PC-3 (cell line): ENCODE results near the gene GULP1. TPM values are rescaled to one million over a fixed set of nuclear protein-coding genes. Genes with fewer than 3 reads are reported as not detected.
"Not testable (repeated sequence)": the region's sequence is repeated elsewhere in the genome, so short reads cannot be mapped to it uniquely, and the experiment has no call there.

Source experiments
- ATAC-seq: fragments of 200-7000 bp; cut with Tn5 transposase; 2 replicates; pipeline ENCODE4 v1.9.1; 2020; ENCODE audit warnings: mild to moderate bottlenecking, moderate library complexity
- BruUV-seq: library from RNA; stranded (reverse); fragments of 400-500 nt; replicated peaks from 2 replicates; lab custom pipeline; 2021; lab: Mats Ljungman, UMichigan
- CTCF ChIA-PET: fragments of 300-600 bp; sonication (Branson Sonifier 250); formaldehyde crosslinking; loops from one replicate; lab custom pipeline; 2022; ENCODE audit warnings: antibody characterized with exemption; lab: Charles Lee
- POLR2A ChIA-PET: fragments of 300-600 bp; sonication (Branson Sonifier 250); formaldehyde crosslinking; loops from one replicate; lab custom pipeline; 2022; ENCODE audit warnings: antibody characterized with exemption; ENCODE audit not compliant: unreplicated experiment; lab: Charles Lee
- DNase-seq: peaks from one replicate; pipeline ENCODE4 v3.0.0-alpha.2; 2015
- H2AFZ ChIP-seq: fragments of 300-600 bp; sonication (generic); 2 replicates; pipeline ENCODE4 v1.6.0; 2016; ENCODE audit warnings: antibody characterized with exemption, low read length
- H3F3A ChIP-seq: fragments of 300-600 bp; sonication (generic); one replicate; pipeline ENCODE4 v1.6.0; 2017; ENCODE audit warnings: antibody characterized with exemption, low read length, control low read depth, mild to moderate bottlenecking; ENCODE audit not compliant: unreplicated experiment
- H3K27ac ChIP-seq: fragments of 300-600 bp; sonication (generic); 2 replicates; pipeline ENCODE4 v1.5.1; 2016; ENCODE audit warnings: mild to moderate bottlenecking, low read length
- H3K27me3 ChIP-seq: fragments of 300-600 bp; sonication (generic); 2 replicates; pipeline ENCODE4 v1.6.1; 2016; ENCODE audit warnings: low read length, mixed read lengths
- H3K36me3 ChIP-seq: fragments of 300-600 bp; sonication (generic); 2 replicates; pipeline ENCODE4 v1.6.1; 2016; ENCODE audit warnings: low read depth, mixed run types, low read length, mixed read lengths
- H3K4me1 ChIP-seq: fragments of 300-600 bp; sonication (generic); 2 replicates; pipeline ENCODE4 v1.5.1; 2016; ENCODE audit warnings: low read length; ENCODE audit not compliant: insufficient read depth
- H3K4me2 ChIP-seq: fragments of 300-600 bp; sonication (generic); 2 replicates; pipeline ENCODE4 v1.6.0; 2016; ENCODE audit warnings: low read length
- H3K4me3 ChIP-seq: fragments of 300-600 bp; sonication (generic); 2 replicates; pipeline ENCODE4 v1.5.1; 2016; ENCODE audit warnings: mild to moderate bottlenecking, low read length, mixed read lengths
- H3K79me2 ChIP-seq: fragments of 300-600 bp; sonication (generic); 2 replicates; pipeline ENCODE4 v1.6.1; 2017; ENCODE audit warnings: low read length, mixed read lengths
- H3K9ac ChIP-seq: fragments of 300-600 bp; sonication (generic); 2 replicates; pipeline ENCODE4 v1.6.0; 2016; ENCODE audit warnings: mild to moderate bottlenecking, low read length
- H3K9me2 ChIP-seq: fragments of 300-600 bp; sonication (generic); replicated peaks from 2 replicates; pipeline ENCODE4 v1.6.1; 2016; ENCODE audit warnings: mixed run types, low read length, mixed read lengths
- H3K9me3 ChIP-seq: fragments of 300-600 bp; sonication (generic); 2 replicates; pipeline ENCODE4 v1.6.1; 2016; ENCODE audit warnings: low read length, mixed read lengths
- H4K20me1 ChIP-seq: fragments of 300-600 bp; sonication (generic); 2 replicates; pipeline ENCODE4 v1.6.1; 2016; ENCODE audit warnings: low read length, mixed read lengths
- CTCF ChIP-seq: fragments of 300-600 bp; sonication (generic); conservative IDR thresholded peaks from 2 replicates; pipeline ENCODE4 v1.5.1; 2017; ENCODE audit warnings: antibody characterized with exemption, low read depth, mild to moderate bottlenecking, low read length
- EZH2 ChIP-seq: fragments of 300-600 bp; sonication (generic); IDR thresholded peaks from one replicate; pipeline ENCODE4 v1.6.1; 2017; ENCODE audit warnings: antibody characterized with exemption, mild to moderate bottlenecking, low read length; ENCODE audit not compliant: unreplicated experiment
- EZH2phosphoT487 ChIP-seq: fragments of 300-600 bp; sonication (generic); IDR thresholded peaks from 2 replicates; pipeline ENCODE4 v1.6.1; 2018; ENCODE audit warnings: mild to moderate bottlenecking, antibody characterized with exemption, low read length, borderline replicate concordance
- intact Hi-C: fragments of 100-400 bp; cut with micrococcal nuclease; formaldehyde crosslinking; loops from 2 replicates; pipeline ENCODE4 v1.9.0; 2023
- total RNA-seq: library from RNA; depleted of rRNA; stranded (reverse); fragments of >200 nt; gene quantifications from 2 replicates; pipeline ENCODE4 v1.2.3, GENCODE V29; 2014

Gene GULP1
- total RNA-seq, 1 experiment from 2014 or later, result 25.5 TPM

- ChIA-PET POLR2A (no interaction called here), CTCF (no interaction called here)
- Histone ChIP-seq H3K27me3 (no peaks in the 10 kb centered on the region), H3K36me3 (no peaks in the 10 kb centered on the region), H3K27ac (no peak overlapping the region), H3F3A (no peaks in the 10 kb centered on the region), H3K4me1 (no peaks in the 10 kb centered on the region), H3K79me2 (no peaks in the 10 kb centered on the region), H3K9ac (no peak overlapping the region), H3K4me3 (no peak overlapping the region), H2AFZ (no peak overlapping the region), H4K20me1 (no peaks in the 10 kb centered on the region), H3K4me2 (no peak overlapping the region), H3K9me3 (no peaks in the 10 kb centered on the region), H3K9me2 (no peaks in the 10 kb centered on the region)
- intact Hi-C loops, result no loop called here
- ATAC-seq (no peak), DNase-seq (no peak)
- BruUV-seq, result no TSS peak
- TF ChIP-seq EZH2 (no peak), EZH2phosphoT487 (no peak), CTCF (no peak)
Measured at GRCh38 chr2:188282907-188283306, 8.8 kb upstream of the GULP1 start.

GRCh38 chr2:188284251-188284650 is 7.4 kb upstream of the GULP1 start:
- H3K9me3 ChIP-seq, CTCF ChIA-PET, H3K4me1 ChIP-seq, H3K9me2 ChIP-seq, H3K4me3 ChIP-seq, H2AFZ ChIP-seq, intact Hi-C loops, H3K9ac ChIP-seq, ATAC-seq, DNase-seq, H3K4me2 ChIP-seq, H3K27me3 ChIP-seq, BruUV-seq, H3K79me2 ChIP-seq, H3K36me3 ChIP-seq, POLR2A ChIA-PET, H3K27ac ChIP-seq, H3F3A ChIP-seq, H4K20me1 ChIP-seq: not testable (repeated sequence)

GRCh38 chr2:188285049-188285448 is 6.6 kb upstream of the GULP1 start:
- no peak overlapping the region for H3K9ac ChIP-seq
- H3K4me1 ChIP-seq, result no peaks in the 10 kb centered on the region
- H3K36me3 ChIP-seq, result no peaks in the 10 kb centered on the region
- no peaks in the 10 kb centered on the region for H3F3A ChIP-seq
- H3K27me3 ChIP-seq, result no peaks in the 10 kb centered on the region
- DNase-seq, result no peak
- H3K27ac ChIP-seq, result no peak overlapping the region
- no peaks in the 10 kb centered on the region for H4K20me1 ChIP-seq
- ATAC-seq, result no peak
- H3K4me3 ChIP-seq, result no peak overlapping the region
- H2AFZ ChIP-seq, result no peak overlapping the region
- POLR2A ChIA-PET, result no interaction called here
- TF ChIP-seq EZH2 (no peak), CTCF (no peak), EZH2phosphoT487 (no peak)
- no TSS peak for BruUV-seq
- CTCF ChIA-PET, result no interaction called here
- no peaks in the 10 kb centered on the region for H3K9me2 ChIP-seq
- H3K9me3 ChIP-seq, result no peaks in the 10 kb centered on the region
- H3K79me2 ChIP-seq, result no peaks in the 10 kb centered on the region
- intact Hi-C loops, result no loop called here
- H3K4me2 ChIP-seq, result no peak overlapping the region
